HS-5 (cell line): ENCODE results near the gene STXBP5L.
A peak's percentile ranks its signal among the peaks of the same experiment; 100 is the strongest.
"Not testable (repeated sequence)": the region's sequence is repeated elsewhere in the genome, so short reads cannot be mapped to it uniquely, and the experiment has no call there.

Source experiments
- DNase-seq: peaks from one replicate; pipeline ENCODE4 v3.0.0-alpha.2; 2012; ENCODE audit warnings: low read depth

STXBP5L gene

GRCh38 chr3:121018917-121019321 is 110.9 kb downstream of the STXBP5L start:
- no peak for DNase-seq

- DNase-seq: no peak
These were observed 155.6 kb downstream of the STXBP5L start for GRCh38 chr3:121063628-121064027.

- no peak for DNase-seq
These were observed 156.1 kb downstream of the STXBP5L start for GRCh38 chr3:121064121-121064520.

GRCh38 chr3:121072133-121072532 is 164.1 kb downstream of the STXBP5L start:
- DNase-seq: no peak

GRCh38 chr3:121073011-121073410 is 165.0 kb downstream of the STXBP5L start:
- DNase-seq: no peak

DNA sequence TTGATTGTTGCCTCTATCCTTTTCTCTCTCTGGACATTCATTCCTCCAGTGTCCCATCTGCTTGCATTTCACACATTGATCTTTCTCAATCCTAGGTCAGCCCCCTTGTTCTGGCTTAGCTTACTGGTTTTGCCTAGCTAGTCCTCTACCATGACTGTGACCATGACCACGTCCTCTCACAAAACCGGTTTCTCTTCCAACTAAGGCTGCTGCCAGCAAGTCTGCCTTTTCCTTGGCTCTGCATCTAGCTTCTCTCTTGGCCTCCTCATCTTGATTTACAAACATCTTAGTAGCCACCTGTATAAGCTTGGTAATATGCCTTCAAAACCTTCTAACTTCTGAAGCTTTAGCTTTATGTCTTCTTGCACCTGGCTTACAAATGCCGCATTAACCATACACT is 167.2 kb downstream of the STXBP5L start:
- no peak for DNase-seq

DNA sequence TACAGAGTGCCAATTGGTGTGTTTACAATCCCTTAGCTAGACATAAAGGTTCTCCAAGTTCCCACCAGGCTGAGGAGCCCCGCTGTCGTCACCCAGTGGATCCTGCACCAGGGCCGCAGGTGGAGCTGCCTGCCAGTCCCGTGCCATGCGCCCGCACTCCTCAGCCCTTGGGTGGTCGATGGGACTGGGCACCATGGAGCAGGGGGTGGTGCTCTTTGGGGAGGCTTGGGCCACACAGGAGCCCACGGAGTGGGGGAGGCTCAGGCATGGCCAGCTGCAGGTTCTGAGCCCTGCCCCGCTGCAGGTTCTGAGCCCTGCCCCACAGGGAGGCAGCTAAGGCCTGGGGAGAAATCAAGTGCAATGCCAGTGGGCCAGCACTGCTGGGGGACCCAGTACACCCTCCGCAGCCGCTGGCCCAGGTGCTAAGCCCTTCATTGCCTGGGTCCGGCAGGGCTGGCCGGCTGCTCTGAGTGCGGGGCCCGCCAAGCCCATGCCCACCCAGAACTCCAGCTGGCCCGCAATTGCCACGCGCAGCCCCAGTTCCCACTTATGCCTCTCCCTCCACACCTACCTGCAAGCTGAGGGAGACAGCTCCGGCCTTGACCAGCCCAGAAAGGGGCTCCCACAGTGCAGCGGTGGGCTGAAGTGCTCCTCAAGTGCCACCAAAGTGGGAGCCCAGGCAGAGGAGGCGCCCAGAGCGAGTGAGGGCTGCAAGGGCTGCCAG is 170.5 kb downstream of the STXBP5L start:
- DNase-seq: not testable (repeated sequence)

GRCh38 chr3:121096953-121097352 is 188.9 kb downstream of the STXBP5L start:
- DNase-seq: no peak

GRCh38 chr3:121111086-121111485 is 203.1 kb downstream of the STXBP5L start:
- DNase-seq: not testable (repeated sequence)

DNA sequence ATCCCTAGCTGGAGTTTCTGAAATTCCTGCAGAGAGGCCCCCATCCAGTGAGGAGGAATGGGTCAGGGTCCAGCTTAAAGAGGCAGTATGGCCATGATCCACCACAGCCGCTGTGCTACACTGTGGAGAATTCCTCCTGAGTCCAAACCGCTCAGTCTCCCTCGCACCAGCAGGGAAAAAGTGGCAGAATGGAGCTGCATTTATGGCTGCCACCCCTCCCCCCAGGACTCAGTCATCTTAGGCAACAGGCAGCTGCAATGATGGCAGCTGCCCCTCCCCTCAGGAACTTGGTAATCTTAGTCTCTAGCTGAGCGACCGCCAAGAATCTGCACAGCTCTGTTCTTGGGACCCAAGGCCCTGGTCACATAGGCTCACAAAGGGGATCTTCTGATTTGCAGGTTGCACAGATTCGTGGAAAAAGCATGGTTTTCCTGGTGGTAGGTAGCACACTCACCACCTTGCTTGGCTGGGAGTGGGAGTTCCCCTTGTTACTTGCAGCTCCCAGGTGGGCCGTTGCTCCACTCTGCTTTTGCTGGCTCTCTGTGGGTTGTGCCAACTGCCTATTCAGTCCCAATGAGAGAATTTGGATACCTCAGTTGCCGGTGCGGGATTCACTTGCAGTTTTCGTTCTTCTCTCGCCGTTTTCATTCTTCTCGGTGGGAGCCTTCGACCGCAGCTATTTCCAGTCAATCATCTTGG is 204.1 kb downstream of the STXBP5L start:
- DNase-seq: no peak

DNA sequence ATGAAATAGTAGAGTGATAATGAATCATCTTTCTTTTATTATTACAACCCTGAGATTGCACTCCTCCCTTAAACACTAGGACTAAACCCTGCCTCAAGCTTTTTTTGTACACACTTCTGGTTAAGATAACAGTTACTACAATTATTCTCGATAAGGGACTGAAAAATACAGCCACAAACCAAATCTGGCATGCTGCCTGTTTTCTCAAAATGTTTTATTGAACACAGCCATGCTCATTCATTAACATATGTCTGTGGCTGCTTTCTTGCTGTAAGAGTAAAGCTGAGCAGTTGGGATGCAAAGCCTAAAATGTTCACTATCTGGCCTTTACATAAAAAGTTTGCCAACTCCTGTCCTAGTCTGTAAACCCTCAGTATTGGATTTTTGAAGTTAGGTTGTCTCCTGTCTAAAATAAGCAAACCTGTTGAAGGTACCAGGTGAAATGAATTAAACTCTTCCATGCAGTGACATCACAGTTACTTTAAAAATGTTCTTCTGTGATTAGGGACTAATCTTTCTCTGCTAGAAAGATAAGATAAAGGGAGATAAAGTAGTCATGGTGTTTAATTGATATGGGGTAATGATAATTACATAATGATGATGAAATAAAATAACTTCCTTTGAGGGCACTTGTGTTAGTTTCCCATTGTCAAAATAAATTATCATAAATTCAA is 218.2 kb downstream of the STXBP5L start:
- DNase-seq: no peak

DNA sequence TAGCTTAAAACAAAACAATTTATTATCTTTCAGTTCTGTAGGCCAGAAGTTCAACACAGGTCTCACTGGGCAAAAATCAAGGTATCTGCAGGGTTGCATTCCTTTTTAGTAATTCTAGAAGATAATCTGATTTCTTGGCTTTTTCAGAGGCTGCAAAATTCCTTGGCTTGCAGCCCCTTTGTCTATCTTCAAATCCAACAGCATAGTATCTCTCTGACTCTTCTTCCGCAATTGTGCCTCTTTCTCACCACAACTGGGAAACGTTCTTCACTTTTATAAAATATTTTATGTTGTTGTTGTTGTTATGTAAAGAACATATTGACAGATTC is 218.7 kb downstream of the STXBP5L start:
- no peak for DNase-seq

DNA sequence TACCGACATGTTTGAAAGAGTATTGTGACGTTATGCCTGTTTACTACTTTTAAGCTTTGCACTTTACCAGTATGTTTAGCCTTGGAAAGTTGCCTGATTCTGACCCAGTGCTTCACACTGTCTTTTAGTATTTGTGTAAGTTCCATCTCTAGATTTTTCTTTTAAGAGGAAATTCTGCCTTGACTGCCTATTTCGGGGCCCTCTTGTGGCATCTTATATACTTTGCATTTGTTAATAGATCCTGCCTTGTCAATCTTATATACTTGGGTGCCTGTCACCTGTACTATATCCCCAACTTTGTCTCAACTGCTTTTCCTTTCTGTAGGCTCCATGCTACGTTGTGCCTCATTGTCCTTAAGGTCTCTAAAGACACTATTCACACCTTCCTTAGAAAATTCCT is 244.6 kb downstream of the STXBP5L start:
- peak; percentile 18 for DNase-seq

GRCh38 chr3:121153851-121154250 is 245.8 kb downstream of the STXBP5L start:
- no peak for DNase-seq

DNA sequence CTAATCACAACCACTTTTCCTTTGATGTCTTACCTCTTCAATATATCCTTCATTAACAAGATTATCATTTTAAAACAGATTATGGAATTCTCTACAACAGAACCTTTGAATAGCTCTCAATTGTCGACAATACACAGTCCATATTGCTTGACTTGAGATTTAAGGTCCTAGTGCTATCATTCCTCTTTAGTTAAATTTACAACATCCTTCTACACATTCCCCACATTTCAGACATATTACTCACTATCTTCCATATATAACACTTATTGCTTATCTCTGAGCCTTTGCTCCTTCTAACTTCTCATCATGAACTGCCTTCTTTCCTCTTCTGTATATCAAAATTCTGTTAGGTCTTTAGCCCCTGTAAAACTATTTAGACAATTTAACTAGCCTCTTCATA is 247.0 kb downstream of the STXBP5L start:
- DNase-seq: peak; percentile 46

DNA sequence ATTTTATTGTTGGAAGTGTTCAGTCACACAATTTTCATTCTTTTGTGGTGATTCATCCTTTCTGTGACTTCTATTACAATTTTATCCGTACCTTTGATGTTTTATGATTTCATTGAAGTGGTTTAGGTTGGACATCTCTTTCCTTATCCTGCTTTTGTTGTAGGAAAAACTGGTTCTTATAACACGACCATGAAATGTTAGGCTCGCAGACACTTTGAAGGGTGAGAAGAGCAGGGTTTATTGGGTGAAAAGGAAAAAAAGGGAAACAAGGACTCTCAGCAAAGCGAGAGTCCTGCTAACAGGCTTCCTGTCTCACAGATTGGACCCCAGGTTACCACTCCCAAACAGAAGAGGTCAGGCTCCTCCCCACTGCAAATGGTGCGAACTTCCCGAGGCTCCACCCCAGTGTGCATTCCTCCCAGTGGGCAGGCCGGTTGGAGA is 257.4 kb downstream of the STXBP5L start:
- no peak for DNase-seq

DNA sequence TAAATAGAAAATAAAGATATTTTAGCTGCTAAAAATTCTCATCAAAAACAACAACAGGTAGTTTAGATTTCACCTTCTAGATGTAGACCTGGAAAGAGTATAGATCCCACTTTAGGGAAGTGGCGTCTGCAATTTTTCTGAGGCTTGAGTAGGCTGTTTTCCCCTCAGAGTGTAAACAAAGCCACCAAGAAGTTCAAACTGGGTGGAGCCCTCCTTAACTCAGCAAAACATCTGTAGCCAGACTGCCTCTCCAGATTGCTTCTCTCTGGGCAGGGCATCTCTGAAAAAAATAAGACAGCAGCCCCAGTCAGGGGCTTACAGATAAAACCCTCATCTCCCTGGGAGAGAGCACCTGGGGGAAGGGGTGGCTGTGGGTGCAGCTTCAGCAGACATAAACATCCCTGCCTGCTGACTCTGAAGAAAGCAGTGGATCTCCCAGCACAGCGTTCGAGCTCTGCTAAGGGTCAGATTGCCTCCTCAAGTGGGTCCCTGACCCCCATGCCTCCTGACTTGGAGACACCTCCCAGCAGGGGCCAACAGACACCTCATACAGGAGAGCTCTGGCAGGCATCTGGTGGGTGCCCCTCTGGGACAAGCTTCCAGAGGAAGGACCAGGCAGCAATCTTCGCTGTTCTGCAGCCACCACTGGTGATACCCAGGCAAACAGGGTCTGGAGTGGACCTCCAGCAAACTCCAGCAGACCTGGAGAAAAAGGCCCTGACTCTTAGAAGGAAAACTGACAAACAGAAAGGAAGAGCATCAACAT is 259.6 kb downstream of the STXBP5L start:
- no peak for DNase-seq

GRCh38 chr3:121175083-121175482 is 267.1 kb downstream of the STXBP5L start:
- no peak for DNase-seq

GRCh38 chr3:121190626-121191025 is 282.6 kb downstream of the STXBP5L start:
- not testable (repeated sequence) for DNase-seq

GRCh38 chr3:121202573-121202972 is 294.6 kb downstream of the STXBP5L start:
- DNase-seq: no peak

- DNase-seq: no peak
These were observed 315.1 kb downstream of the STXBP5L start for GRCh38 chr3:121223116-121223515.

- DNase-seq: no peak
These were observed 321.0 kb downstream of the STXBP5L start for GRCh38 chr3:121228971-121229370.
